DOHH2 (cell line): ENCODE data around the gene VAV2.

ENCODE experiments used
- H3F3A ChIP-seq: fragments of 200-600 bp; sonication (generic), shearing (Covaris generic); 2 replicates; pipeline ENCODE4 v1.6.0; 2016; ENCODE audit warnings: antibody characterized with exemption, mild to moderate bottlenecking; ENCODE audit not compliant: control insufficient read depth, insufficient read depth
- H3K27ac ChIP-seq: fragments of 200-600 bp; sonication (generic); 2 replicates; pipeline ENCODE4 v1.5.1; 2014; ENCODE audit warnings: low read depth, mild to moderate bottlenecking, low read length, moderate library complexity
- H3K27me3 ChIP-seq: fragments of 200-600 bp; sonication (generic); 2 replicates; pipeline ENCODE4 v1.6.1; 2014; ENCODE audit warnings: mild to moderate bottlenecking, low read length, mixed read lengths; ENCODE audit not compliant: control insufficient read depth
- H3K36me3 ChIP-seq: fragments of 200-600 bp; sonication (generic); 2 replicates; pipeline ENCODE4 v1.6.1; 2014; ENCODE audit warnings: mild to moderate bottlenecking, low read length, moderate library complexity, mixed read lengths; ENCODE audit not compliant: control insufficient read depth
- H3K4me1 ChIP-seq: fragments of 200-600 bp; sonication (generic); 2 replicates; pipeline ENCODE4 v1.6.1; 2014; ENCODE audit warnings: mild to moderate bottlenecking, low read length, mixed read lengths; ENCODE audit not compliant: control insufficient read depth
- H3K4me2 ChIP-seq: fragments of 200-600 bp; sonication (generic); 2 replicates; pipeline ENCODE4 v1.6.0; 2014; ENCODE audit warnings: mild to moderate bottlenecking, low read length, moderate library complexity
- H3K4me3 ChIP-seq: fragments of 200-600 bp; sonication (generic); 2 replicates; pipeline ENCODE4 v1.5.1; 2014; ENCODE audit warnings: mild to moderate bottlenecking, low read length, mixed read lengths
- H3K79me2 ChIP-seq: fragments of 200-600 bp; sonication (generic); 2 replicates; pipeline ENCODE4 v1.6.1; 2014; ENCODE audit warnings: mild to moderate bottlenecking, low read length, mixed read lengths; ENCODE audit not compliant: control insufficient read depth
- H3K9me2 ChIP-seq: fragments of 200-600 bp; sonication (generic); replicated peaks from 2 replicates; pipeline ENCODE4 v1.6.1; 2014; ENCODE audit warnings: mild to moderate bottlenecking, low read length, mixed read lengths; ENCODE audit not compliant: control insufficient read depth
- H3K9me3 ChIP-seq: fragments of 200-600 bp; sonication (generic); 2 replicates; pipeline ENCODE4 v1.6.1; 2014; ENCODE audit warnings: antibody characterized with exemption, low read length, mixed read lengths; ENCODE audit not compliant: control insufficient read depth, insufficient read depth
- H4K20me1 ChIP-seq: fragments of 200-600 bp; sonication (generic); 2 replicates; pipeline ENCODE4 v1.6.0; 2014; ENCODE audit warnings: low read depth, mild to moderate bottlenecking, antibody characterized with exemption, low read length, moderate library complexity; ENCODE audit not compliant: control insufficient read depth, insufficient read depth
- CTCF ChIP-seq: fragments of 200-600 bp; sonication (generic); IDR thresholded peaks from one replicate; pipeline ENCODE4 v1.5.1; 2014; ENCODE audit warnings: antibody characterized with exemption, mild to moderate bottlenecking, low read depth, low read length; ENCODE audit not compliant: poor library complexity, severe bottlenecking
- EZH2phosphoT487 ChIP-seq: fragments of 200-600 bp; sonication (generic); IDR thresholded peaks from 2 replicates; pipeline ENCODE4 v1.6.1; 2017; ENCODE audit warnings: borderline replicate concordance, mild to moderate bottlenecking, antibody characterized with exemption, low read length, moderate library complexity, mixed read lengths

VAV2 gene

GRCh38 chr9:133821601-133822429, 170.3 kb downstream of the VAV2 start:
- Histone ChIP-seq H3K9me2 (no peaks in the 10 kb centered on the region), H3F3A (peaks cover 3% of the 10 kb centered on the region; the same call in 1 of the 2 replicates), H4K20me1 (no peaks in the 10 kb centered on the region), H3K9me3 (no peaks in the 10 kb centered on the region), H3K27me3 (no peaks in the 10 kb centered on the region), H3K36me3 (no peaks in the 10 kb centered on the region; the same call in 1 of the 2 replicates), H3K79me2 (no peaks in the 10 kb centered on the region), H3K4me3 (peak overlapping the region; percentile 59), H3K27ac (no peak overlapping the region), H3K4me2 (peak overlapping the region; percentile 67), H3K4me1 (peaks cover 32% of the 10 kb centered on the region)
- no peak for TF ChIP-seq EZH2phosphoT487
- no peak for TF ChIP-seq CTCF

- peaks cover 32% of the 10 kb centered on the region for H3K4me1 ChIP-seq
- no peak overlapping the region for H3K4me3 ChIP-seq
- no peak overlapping the region for H3K27ac ChIP-seq
- no peaks in the 10 kb centered on the region for H3F3A ChIP-seq
- H4K20me1 ChIP-seq = no peaks in the 10 kb centered on the region
- H3K9me2 ChIP-seq = no peaks in the 10 kb centered on the region
- no peak overlapping the region for H3K4me2 ChIP-seq
- H3K79me2 ChIP-seq = no peaks in the 10 kb centered on the region
- H3K9me3 ChIP-seq = no peaks in the 10 kb centered on the region
- TF ChIP-seq EZH2phosphoT487 (no peak), CTCF (no peak)
- no peaks in the 10 kb centered on the region; the same call in 1 of the 2 replicates for H3K36me3 ChIP-seq
- H3K27me3 ChIP-seq = no peaks in the 10 kb centered on the region
These were observed 172.2 kb downstream of the VAV2 start for GRCh38 chr9:133819923-133820322.

GRCh38 chr9:133818444-133818843, 173.7 kb downstream of the VAV2 start:
- no peaks in the 10 kb centered on the region for H3K79me2 ChIP-seq
- TF ChIP-seq CTCF (no peak), EZH2phosphoT487 (no peak)
- peaks cover 24% of the 10 kb centered on the region for H3K4me1 ChIP-seq
- no peaks in the 10 kb centered on the region; the same call in 1 of the 2 replicates for H3K36me3 ChIP-seq
- H3F3A ChIP-seq = no peaks in the 10 kb centered on the region
- H4K20me1 ChIP-seq = no peaks in the 10 kb centered on the region
- no peak overlapping the region for H3K27ac ChIP-seq
- no peaks in the 10 kb centered on the region for H3K9me3 ChIP-seq
- no peak overlapping the region for H3K4me3 ChIP-seq
- no peaks in the 10 kb centered on the region for H3K9me2 ChIP-seq
- H3K4me2 ChIP-seq = no peak overlapping the region
- no peaks in the 10 kb centered on the region for H3K27me3 ChIP-seq
